Breast epithelium (tissue), 4 donors: ENCODE results near the gene MARVELD3. TPM values are rescaled to one million over a fixed set of nuclear protein-coding genes. Genes with fewer than 3 reads are reported as not detected.

Source experiments
- DNase-seq, 2 donors: peaks; one replicate each; pipeline ENCODE4 v3.0.0-alpha.2; 2019; ENCODE audit warnings: low spot score in 2 of 2
- H3K27ac ChIP-seq, 2 donors: fragments of 200-600 bp; sonication (generic) in 1 of 2; one replicate each; pipeline ENCODE4 v1.5.1; 2016 to 2019; ENCODE audit warnings: mild to moderate bottlenecking in 1 of 2
- H3K27me3 ChIP-seq, 2 donors: fragments of 200-600 bp; sonication (generic) in 1 of 2; one replicate each; pipeline versions ENCODE4 v1.5.1 to v1.6.0; 2017 to 2019; ENCODE audit warnings: control low read depth in 1 of 2, mild to moderate bottlenecking in 1 of 2
- H3K36me3 ChIP-seq: fragments of 200-600 bp; one replicate; pipeline ENCODE4 v1.5.1; 2019
- H3K4me1 ChIP-seq, 2 donors: fragments of 200-600 bp; sonication (generic); one replicate each; pipeline ENCODE4 v1.5.1; 2016 to 2019; ENCODE audit warnings: control low read depth in 1 of 2
- H3K4me3 ChIP-seq, 3 donors: fragments of 200-600 bp; sonication (generic); 1 replicate in 2 of 3; 2 replicates in 1 of 3; pipeline ENCODE4 v1.5.1; 2016 to 2019; ENCODE audit warnings: mild to moderate bottlenecking in 3 of 3, moderate library complexity in 2 of 3
- H3K9me3 ChIP-seq, 2 donors: fragments of 200-600 bp; sonication (generic) in 1 of 2; one replicate each; pipeline ENCODE4 v1.5.1; 2016 to 2019; ENCODE audit warnings: control low read depth in 1 of 2
- POLR2A ChIP-seq: fragments of 450-650 bp; IDR thresholded peaks from one replicate; pipeline ENCODE4 v1.6.1; 2016; ENCODE audit warnings: antibody characterized with exemption, mild to moderate bottlenecking, moderate library complexity
- POLR2AphosphoS5 ChIP-seq, 3 donors: sonication (generic); formaldehyde crosslinking; IDR thresholded peaks; one replicate each; pipeline ENCODE4 v1.6.1; 2017; ENCODE audit warnings: antibody characterized with exemption in 3 of 3
- intact Hi-C: fragments of 100-400 bp; cut with DNase I; formaldehyde crosslinking; loops from one replicate; pipeline ENCODE4 v1.15.1; 2023; ENCODE audit warnings: low total_unique reads
- total RNA-seq, 3 donors: library from RNA; depleted of rRNA; stranded (reverse); fragments of >200 nt; gene quantifications; one replicate each; pipeline ENCODE4 v1.1.0, GENCODE V29; 2016
- TF ChIP-seq, protein P1 (sequence below), 3 donors: fragments of 450-650 bp; IDR thresholded peaks; one replicate each; pipeline ENCODE4 v1.5.1; 2016 to 2017; ENCODE audit warnings: antibody characterized with exemption in 3 of 3, mild to moderate bottlenecking in 3 of 3, moderate library complexity in 3 of 3

The MARVELD3 gene
- total RNA-seq, 3 donors from 2014 or later = 11.8 to 21.5 TPM; not detected in 1

DNA sequence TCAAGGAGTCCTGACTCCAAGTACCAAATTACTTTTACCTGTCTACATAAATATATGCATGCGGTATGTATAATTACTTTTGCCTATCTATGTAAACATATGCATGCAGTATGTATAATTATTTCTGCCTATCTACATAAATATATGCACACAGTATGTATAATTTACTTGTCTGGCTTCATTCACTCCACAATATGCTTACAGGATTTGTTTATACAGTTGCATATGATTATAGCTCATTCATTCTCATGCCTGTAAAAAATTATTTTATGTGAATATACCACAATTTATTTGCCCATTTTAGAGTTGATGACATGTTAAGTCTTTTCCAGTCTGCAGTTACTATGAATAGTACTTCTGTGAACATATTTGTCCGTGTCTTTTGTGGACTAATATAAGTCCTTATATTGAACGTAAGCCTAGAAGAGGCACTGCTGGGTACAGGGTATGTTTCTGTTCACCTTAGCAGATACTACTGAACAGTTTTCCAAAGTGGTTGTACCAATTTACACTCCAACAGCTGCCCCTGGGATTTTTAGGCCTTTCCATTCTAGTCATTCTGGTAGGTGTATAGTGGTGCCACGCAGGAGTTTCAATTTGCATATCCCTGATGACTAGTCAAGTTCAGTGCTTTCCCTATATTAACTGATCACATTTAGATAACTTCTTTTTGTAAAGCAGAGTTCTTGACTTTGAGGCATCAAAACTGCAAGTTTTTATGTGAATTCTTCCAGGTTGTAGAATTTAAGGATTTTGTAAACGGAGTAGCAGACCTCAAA lies 47.0 kb downstream of the MARVELD3 start:
- TF ChIP-seq POLR2A (no peak), POLR2AphosphoS5 (IDR thresholded peaks at IDR 0.05) (no peak)
- TF ChIP-seq, protein P1, sequence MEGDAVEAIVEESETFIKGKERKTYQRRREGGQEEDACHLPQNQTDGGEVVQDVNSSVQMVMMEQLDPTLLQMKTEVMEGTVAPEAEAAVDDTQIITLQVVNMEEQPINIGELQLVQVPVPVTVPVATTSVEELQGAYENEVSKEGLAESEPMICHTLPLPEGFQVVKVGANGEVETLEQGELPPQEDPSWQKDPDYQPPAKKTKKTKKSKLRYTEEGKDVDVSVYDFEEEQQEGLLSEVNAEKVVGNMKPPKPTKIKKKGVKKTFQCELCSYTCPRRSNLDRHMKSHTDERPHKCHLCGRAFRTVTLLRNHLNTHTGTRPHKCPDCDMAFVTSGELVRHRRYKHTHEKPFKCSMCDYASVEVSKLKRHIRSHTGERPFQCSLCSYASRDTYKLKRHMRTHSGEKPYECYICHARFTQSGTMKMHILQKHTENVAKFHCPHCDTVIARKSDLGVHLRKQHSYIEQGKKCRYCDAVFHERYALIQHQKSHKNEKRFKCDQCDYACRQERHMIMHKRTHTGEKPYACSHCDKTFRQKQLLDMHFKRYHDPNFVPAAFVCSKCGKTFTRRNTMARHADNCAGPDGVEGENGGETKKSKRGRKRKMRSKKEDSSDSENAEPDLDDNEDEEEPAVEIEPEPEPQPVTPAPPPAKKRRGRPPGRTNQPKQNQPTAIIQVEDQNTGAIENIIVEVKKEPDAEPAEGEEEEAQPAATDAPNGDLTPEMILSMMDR (IDR thresholded peaks at IDR 0.05) = no peak
- Histone ChIP-seq H3K27ac (no peak overlapping the region), H3K4me1 (no peaks in the 10 kb centered on the region), H3K4me3 (no peak overlapping the region), H3K36me3 (peaks cover 11% of the 10 kb centered on the region), H3K27me3 (no peaks in the 10 kb centered on the region), H3K9me3 (no peaks in the 10 kb centered on the region)
- intact Hi-C loops = no loop called here
- DNase-seq = no peak

DNA sequence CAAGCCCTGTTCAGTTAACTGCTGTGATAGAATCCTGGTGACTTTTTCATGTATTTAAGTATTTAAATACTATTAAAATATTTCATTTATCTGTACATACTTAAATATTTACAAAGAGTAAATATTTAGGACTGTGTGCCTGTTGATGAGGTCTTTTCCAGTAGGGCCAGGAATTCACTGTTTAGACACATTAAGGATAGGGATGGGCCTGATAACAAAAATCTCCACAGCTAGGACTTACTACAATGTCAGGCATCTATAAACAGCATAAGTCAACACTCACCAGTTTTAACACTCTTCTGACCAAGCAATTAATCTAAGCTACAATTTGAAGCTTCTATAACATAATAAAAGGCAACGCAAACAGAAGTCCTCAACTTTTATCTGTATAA lies 47.6 kb downstream of the MARVELD3 start:
- H3K9me3 ChIP-seq = no peaks in the 10 kb centered on the region
- H3K27ac ChIP-seq = no peak overlapping the region
- H3K27me3 ChIP-seq = no peaks in the 10 kb centered on the region
- no peaks in the 10 kb centered on the region for H3K4me1 ChIP-seq
- intact Hi-C loops = no loop called here
- DNase-seq = no peak
- H3K4me3 ChIP-seq = no peak overlapping the region
- TF ChIP-seq, protein P1 (IDR thresholded peaks at IDR 0.05) = no peak
- TF ChIP-seq POLR2AphosphoS5 (IDR thresholded peaks at IDR 0.05) (no peak), POLR2A (no peak)
- peaks cover 11% of the 10 kb centered on the region for H3K36me3 ChIP-seq

DNA sequence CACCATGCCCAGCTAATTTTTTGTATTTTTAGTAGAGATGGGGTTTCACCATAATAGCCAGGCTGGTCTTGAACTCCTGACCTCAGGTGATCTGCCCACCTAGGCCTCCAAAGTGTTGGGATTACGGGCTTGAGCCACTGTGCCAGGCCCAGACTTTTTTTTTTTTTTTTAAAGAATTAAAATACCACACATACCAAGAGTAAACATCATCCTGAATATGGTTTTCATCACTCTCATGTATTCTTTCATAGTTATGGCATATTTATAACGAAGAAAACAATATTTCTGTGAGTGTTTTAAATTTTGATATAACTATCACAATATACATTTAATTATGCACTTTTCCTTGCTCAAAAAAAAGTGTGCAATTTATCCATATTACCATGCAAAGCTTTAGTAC lies 48.2 kb downstream of the MARVELD3 start:
- no peaks in the 10 kb centered on the region for H3K27me3 ChIP-seq
- no peak overlapping the region for H3K27ac ChIP-seq
- intact Hi-C loops = no loop called here
- no peaks in the 10 kb centered on the region for H3K4me1 ChIP-seq
- TF ChIP-seq POLR2A = no peak
- DNase-seq = no peak
- no peak overlapping the region for H3K4me3 ChIP-seq
- H3K36me3 ChIP-seq = peaks cover 8% of the 10 kb centered on the region
- no peaks in the 10 kb centered on the region for H3K9me3 ChIP-seq

DNA sequence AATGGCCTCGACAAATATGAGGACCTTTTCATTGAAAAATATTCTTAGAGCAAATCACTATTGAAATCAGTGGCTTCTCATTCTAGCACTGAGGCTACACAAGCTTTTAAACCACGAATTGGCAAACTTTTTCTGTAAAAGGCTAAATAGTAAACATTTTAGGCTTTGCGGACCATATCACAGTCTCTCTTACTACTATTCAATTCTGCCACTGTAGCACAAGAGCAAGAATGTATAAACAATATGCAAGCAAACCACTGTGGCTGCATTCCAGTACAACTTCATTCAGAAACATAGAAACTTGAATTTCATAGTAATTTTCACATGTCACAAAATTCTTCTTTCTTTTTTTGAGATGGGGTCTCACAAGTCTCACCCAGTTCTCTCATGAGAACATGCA lies 49.4 kb downstream of the MARVELD3 start:
- Histone ChIP-seq H3K27me3 (no peaks in the 10 kb centered on the region), H3K27ac (no peak overlapping the region), H3K36me3 (peaks cover 6% of the 10 kb centered on the region), H3K4me1 (no peaks in the 10 kb centered on the region), H3K4me3 (no peak overlapping the region), H3K9me3 (no peaks in the 10 kb centered on the region)
- DNase-seq = no peak
- TF ChIP-seq, protein P1 (IDR thresholded peaks at IDR 0.05) = no peak
- no peak for TF ChIP-seq POLR2A
- no peak for TF ChIP-seq POLR2AphosphoS5 (IDR thresholded peaks at IDR 0.05)
- intact Hi-C loops = no loop called here

DNA sequence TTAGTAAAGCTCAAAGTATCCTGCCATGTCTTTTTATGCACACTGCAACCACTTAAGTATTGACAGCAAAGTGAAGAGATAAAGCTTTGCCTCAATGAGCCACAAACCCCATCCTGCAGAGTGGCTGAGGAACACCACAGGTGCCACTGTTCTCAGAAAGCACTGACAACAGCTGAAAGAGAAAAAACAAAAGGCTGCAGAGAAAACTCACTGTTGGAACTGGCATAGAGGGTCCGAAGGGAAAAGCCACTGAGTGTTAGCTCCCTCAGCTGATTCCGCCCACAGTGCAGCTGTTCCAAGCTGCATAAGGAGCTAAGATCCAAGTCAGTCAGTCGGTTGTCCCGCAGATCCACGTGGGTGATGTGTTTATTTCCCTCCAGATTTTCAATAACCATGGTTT lies 50.3 kb downstream of the MARVELD3 start:
- Histone ChIP-seq H3K9me3 (no peaks in the 10 kb centered on the region), H3K27ac (no peak overlapping the region), H3K4me1 (no peaks in the 10 kb centered on the region), H3K27me3 (no peaks in the 10 kb centered on the region), H3K36me3 (peaks cover 6% of the 10 kb centered on the region), H3K4me3 (no peak overlapping the region)
- DNase-seq = no peak
- no peak for TF ChIP-seq POLR2AphosphoS5 (IDR thresholded peaks at IDR 0.05)
- TF ChIP-seq POLR2A = no peak
- TF ChIP-seq, protein P1 (IDR thresholded peaks at IDR 0.05) = no peak
- intact Hi-C loops = no loop called here
